Right lung (tissue), 5 donors: ENCODE data around the gene KCNIP1. TPM values are rescaled to one million over a fixed set of nuclear protein-coding genes. Genes with fewer than 3 reads are reported as not detected.
A peak's percentile ranks its signal among the peaks of the same experiment; 100 is the strongest.

Source experiments
- DNase-seq, 2 donors: peaks; one replicate each; pipeline ENCODE4 v3.0.0-alpha.2; 2013
- polyA plus RNA-seq, 5 donors: library from polyadenylated mRNA; unstranded; fragments of 120-200 nt; gene quantifications; one replicate each; pipeline versions ENCODE4 v1.2.1 to v1.2.3, GENCODE V29; 2013; ENCODE audit warnings: inconsistent platforms in 1 of 5, low replicate concordance in 1 of 5; ENCODE audit not compliant: insufficient read length in 5 of 5, insufficient read depth in 1 of 5

The KCNIP1 gene
- polyA plus RNA-seq, 5 donors: 3.0 to 3.4 (median 3.3) TPM

GRCh38 chr5:170628028-170628427 is 124.2 kb downstream of the KCNIP1 start:
- no peak for DNase-seq

- DNase-seq: no peak
These were observed 125.1 kb downstream of the KCNIP1 start for GRCh38 chr5:170628691-170629565.

- DNase-seq: no peak
These were observed 125.9 kb downstream of the KCNIP1 start for GRCh38 chr5:170629566-170630175.

- DNase-seq: no peak
These were observed 126.4 kb downstream of the KCNIP1 start for GRCh38 chr5:170630226-170630625.

- no peak for DNase-seq
These were observed 126.9 kb downstream of the KCNIP1 start for GRCh38 chr5:170630711-170631141.

GRCh38 chr5:170631466-170632195 is 127.8 kb downstream of the KCNIP1 start:
- no peak for DNase-seq

- no peak for DNase-seq
These were observed 128.6 kb downstream of the KCNIP1 start for GRCh38 chr5:170632266-170632984.

- no peak for DNase-seq
These were observed 129.1 kb downstream of the KCNIP1 start for GRCh38 chr5:170632985-170633234.

- DNase-seq: peak; percentile 88
These were observed 129.6 kb downstream of the KCNIP1 start for GRCh38 chr5:170633235-170634081.

- no peak for DNase-seq
These were observed 130.6 kb downstream of the KCNIP1 start for GRCh38 chr5:170634256-170634990.

- no peak for DNase-seq
These were observed 131.9 kb downstream of the KCNIP1 start for GRCh38 chr5:170635706-170636105.

- DNase-seq: no peak
These were observed 132.4 kb downstream of the KCNIP1 start for GRCh38 chr5:170636206-170636605.

- no peak for DNase-seq
These were observed 133.1 kb downstream of the KCNIP1 start for GRCh38 chr5:170636801-170637477.

- no peak for DNase-seq
These were observed 134.2 kb downstream of the KCNIP1 start for GRCh38 chr5:170638051-170638450.

GRCh38 chr5:170638454-170639220 is 134.8 kb downstream of the KCNIP1 start:
- peak in 1 of 2 donors; percentile 48 for DNase-seq

- no peak for DNase-seq
These were observed 135.6 kb downstream of the KCNIP1 start for GRCh38 chr5:170639221-170639925.

- no peak for DNase-seq
These were observed 137.1 kb downstream of the KCNIP1 start for GRCh38 chr5:170640731-170641588.
